Neural progenitor cell (in vitro differentiated cells): ENCODE results near the gene MIGA1. TPM values are rescaled to one million over a fixed set of nuclear protein-coding genes. Genes with fewer than 3 reads are reported as not detected.

ENCODE experiments used
- DNase-seq: peaks from one replicate; pipeline ENCODE4 v3.0.0-alpha.2; 2016; ENCODE audit warnings: low spot score
- H2AFZ ChIP-seq: fragments of 200-600 bp; sonication (generic); replicated peaks from 2 replicates; pipeline ENCODE4 v1.6.1; 2016; ENCODE audit warnings: antibody characterized with exemption
- H3F3A ChIP-seq: fragments of 200-600 bp; sonication (generic); 2 replicates; pipeline ENCODE4 v1.6.1; 2016; ENCODE audit warnings: antibody characterized with exemption, low read depth
- H3K27ac ChIP-seq: fragments of 200-600 bp; sonication (generic); 2 replicates; pipeline ENCODE4 v1.5.1; 2016; ENCODE audit warnings: mild to moderate bottlenecking
- H3K27me3 ChIP-seq: fragments of 200-600 bp; sonication (generic); 2 replicates; pipeline ENCODE4 v1.6.1; 2016; ENCODE audit warnings: mild to moderate bottlenecking, moderate library complexity
- H3K36me3 ChIP-seq: fragments of 200-600 bp; sonication (generic); 2 replicates; pipeline ENCODE4 v1.5.1; 2016
- H3K4me1 ChIP-seq: fragments of 200-600 bp; sonication (generic); 2 replicates; pipeline ENCODE4 v1.6.1; 2016; ENCODE audit warnings: mixed run types
- H3K4me2 ChIP-seq: fragments of 200-600 bp; sonication (generic); 2 replicates; pipeline ENCODE4 v1.6.1; 2016
- H3K4me3 ChIP-seq: fragments of 200-600 bp; sonication (generic); 2 replicates; pipeline ENCODE4 v1.5.1; 2016
- H3K79me2 ChIP-seq: fragments of 200-600 bp; sonication (generic); 2 replicates; pipeline ENCODE4 v1.6.1; 2016; ENCODE audit warnings: low read depth
- H3K9ac ChIP-seq: fragments of 200-600 bp; sonication (generic); 2 replicates; pipeline ENCODE4 v1.6.1; 2016
- H3K9me3 ChIP-seq: fragments of 200-600 bp; sonication (generic); 2 replicates; pipeline ENCODE4 v1.5.1; 2016; ENCODE audit warnings: low read depth
- H4K20me1 ChIP-seq: fragments of 200-600 bp; sonication (generic); 2 replicates; pipeline ENCODE4 v1.6.1; 2016; ENCODE audit warnings: low read depth
- H3K27ac Mint-ChIP-seq: 3 replicates; pipeline ENCODE4 v1.8.0; 2021; ENCODE audit warnings: mixed read lengths
- H3K27me3 Mint-ChIP-seq: 2 replicates; pipeline ENCODE4 v1.8.0; 2022; ENCODE audit warnings: low read depth, mild to moderate bottlenecking, inconsistent platforms, moderate library complexity, mixed read lengths; ENCODE audit not compliant: insufficient read depth
- H3K36me3 Mint-ChIP-seq: 3 replicates; pipeline ENCODE4 v1.8.0; 2021; ENCODE audit warnings: mixed read lengths
- H3K4me1 Mint-ChIP-seq: 3 replicates; pipeline ENCODE4 v1.8.0; 2021; ENCODE audit warnings: mixed read lengths
- H3K4me3 Mint-ChIP-seq: 3 replicates; pipeline ENCODE4 v1.8.0; 2021; ENCODE audit warnings: mild to moderate bottlenecking, moderate library complexity, mixed read lengths
- H3K9me3 Mint-ChIP-seq: 3 replicates; pipeline ENCODE4 v1.8.0; 2020; ENCODE audit warnings: mixed read lengths
- EZH2 ChIP-seq: fragments of 200-600 bp; sonication (generic); IDR thresholded peaks from 2 replicates; pipeline ENCODE4 v1.6.1; 2017; ENCODE audit warnings: antibody characterized with exemption, mild to moderate bottlenecking, moderate library complexity
- EZH2phosphoT487 ChIP-seq: fragments of 200-600 bp; sonication (generic); IDR thresholded peaks from 2 replicates; pipeline ENCODE4 v1.6.1; 2017; ENCODE audit warnings: antibody characterized with exemption
- total RNA-seq: library from RNA; depleted of rRNA; stranded (reverse); fragments of >200 nt; gene quantifications from 2 replicates; pipeline ENCODE4 v1.2.3, GENCODE V29; 2015; ENCODE audit warnings: low replicate concordance
- TF ChIP-seq, protein P1 (sequence below): fragments of 200-600 bp; sonication (generic); IDR thresholded peaks from 2 replicates; pipeline ENCODE4 v1.5.1; 2017; ENCODE audit warnings: antibody characterized with exemption, mild to moderate bottlenecking

The MIGA1 gene
- total RNA-seq, 1 donor from 2014 or later, result 12.6 TPM

DNA sequence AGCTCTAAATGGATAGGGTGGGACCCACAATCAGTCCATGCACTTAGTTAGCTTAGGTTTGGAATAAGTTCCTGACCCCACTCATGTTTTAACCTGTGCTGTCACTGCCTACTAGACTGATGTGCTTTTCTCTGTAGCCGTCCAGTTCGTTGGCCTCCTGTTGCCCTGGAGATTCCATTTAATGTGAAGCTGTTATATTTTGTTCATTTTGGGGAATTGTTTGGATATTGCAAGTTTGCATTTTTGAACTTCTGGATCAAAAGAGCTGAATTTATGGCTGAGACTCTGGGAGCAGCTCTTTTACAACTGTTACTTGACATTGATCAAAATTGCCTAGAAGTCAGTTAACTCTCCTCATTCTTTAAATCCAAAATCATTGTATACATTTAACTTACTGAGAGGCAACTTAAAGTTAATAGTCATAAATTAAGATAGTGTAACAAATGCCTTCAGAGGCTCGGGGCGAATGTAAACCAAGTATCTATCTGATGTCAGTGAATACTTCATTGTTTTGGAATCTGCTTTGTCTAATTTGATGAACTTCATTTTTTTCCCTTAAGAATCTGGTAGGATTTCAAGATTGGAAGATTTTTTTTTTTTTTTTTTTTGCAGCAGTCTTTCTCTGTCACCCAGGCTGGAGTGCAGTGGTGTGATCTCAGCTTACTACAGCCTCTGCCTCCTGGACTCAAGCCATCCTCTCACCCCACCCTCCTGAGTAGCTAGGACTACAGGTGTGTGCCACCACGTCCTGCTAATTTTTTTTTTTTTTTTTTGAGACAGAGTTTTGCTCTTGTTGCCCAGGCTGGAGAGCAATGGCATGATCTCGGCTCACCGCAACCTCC, 38.1 kb downstream of the MIGA1 start:
- Histone ChIP-seq H3K9me3 (no peaks in the 10 kb centered on the region), H3K4me2 (no peak overlapping the region), H3K27ac (no peak overlapping the region), H2AFZ (no peak overlapping the region), H3K4me1 (no peaks in the 10 kb centered on the region), H3K36me3 (peaks cover 4% of the 10 kb centered on the region), H3K9ac (no peak overlapping the region), H4K20me1 (no peaks in the 10 kb centered on the region), H3K4me3 (no peak overlapping the region), H3K27me3 (no peaks in the 10 kb centered on the region), H3F3A (no peaks in the 10 kb centered on the region), H3K79me2 (no peaks in the 10 kb centered on the region)
- Mint-ChIP-seq H3K4me1 (peaks cover 4% of the 10 kb centered on the region), H3K4me3 (no peak overlapping the region), H3K27ac (no peak overlapping the region), H3K9me3 (no peaks in the 10 kb centered on the region), H3K27me3 (no peaks in the 10 kb centered on the region), H3K36me3 (peaks cover 21% of the 10 kb centered on the region)
- TF ChIP-seq EZH2, result no peak
- TF ChIP-seq, protein P1, sequence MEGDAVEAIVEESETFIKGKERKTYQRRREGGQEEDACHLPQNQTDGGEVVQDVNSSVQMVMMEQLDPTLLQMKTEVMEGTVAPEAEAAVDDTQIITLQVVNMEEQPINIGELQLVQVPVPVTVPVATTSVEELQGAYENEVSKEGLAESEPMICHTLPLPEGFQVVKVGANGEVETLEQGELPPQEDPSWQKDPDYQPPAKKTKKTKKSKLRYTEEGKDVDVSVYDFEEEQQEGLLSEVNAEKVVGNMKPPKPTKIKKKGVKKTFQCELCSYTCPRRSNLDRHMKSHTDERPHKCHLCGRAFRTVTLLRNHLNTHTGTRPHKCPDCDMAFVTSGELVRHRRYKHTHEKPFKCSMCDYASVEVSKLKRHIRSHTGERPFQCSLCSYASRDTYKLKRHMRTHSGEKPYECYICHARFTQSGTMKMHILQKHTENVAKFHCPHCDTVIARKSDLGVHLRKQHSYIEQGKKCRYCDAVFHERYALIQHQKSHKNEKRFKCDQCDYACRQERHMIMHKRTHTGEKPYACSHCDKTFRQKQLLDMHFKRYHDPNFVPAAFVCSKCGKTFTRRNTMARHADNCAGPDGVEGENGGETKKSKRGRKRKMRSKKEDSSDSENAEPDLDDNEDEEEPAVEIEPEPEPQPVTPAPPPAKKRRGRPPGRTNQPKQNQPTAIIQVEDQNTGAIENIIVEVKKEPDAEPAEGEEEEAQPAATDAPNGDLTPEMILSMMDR, result no peak
- TF ChIP-seq EZH2phosphoT487, result no peak
- DNase-seq, result no peak

DNA sequence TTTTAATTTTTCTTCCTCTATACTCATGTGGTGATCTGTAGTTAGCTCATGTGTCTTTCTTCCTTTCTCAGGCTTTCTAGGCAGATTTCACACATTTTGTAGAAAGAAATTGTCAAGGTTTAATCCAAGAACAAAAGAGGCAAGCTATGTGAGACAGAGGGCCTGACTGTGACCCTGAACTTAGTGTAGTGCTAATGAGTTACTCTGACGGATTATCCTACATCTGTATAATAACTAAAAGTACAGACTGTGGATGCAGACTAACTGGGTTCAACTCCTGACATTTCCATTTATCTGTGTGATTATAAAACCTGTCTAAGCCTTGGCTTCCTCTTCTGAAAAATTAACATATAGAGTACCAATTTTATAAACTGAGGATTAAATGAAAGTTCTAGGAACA, 40.7 kb downstream of the MIGA1 start:
- H3K4me1 ChIP-seq, result no peaks in the 10 kb centered on the region
- H3K36me3 ChIP-seq, result peaks cover 4% of the 10 kb centered on the region
- TF ChIP-seq EZH2phosphoT487, result no peak
- TF ChIP-seq, protein P1, result no peak
- no peak for TF ChIP-seq EZH2
- no peaks in the 10 kb centered on the region for H4K20me1 ChIP-seq
- Mint-ChIP-seq H3K27ac (no peak overlapping the region), H3K9me3 (no peaks in the 10 kb centered on the region), H3K27me3 (no peaks in the 10 kb centered on the region), H3K4me3 (no peak overlapping the region), H3K4me1 (peaks cover 4% of the 10 kb centered on the region), H3K36me3 (peaks cover 15% of the 10 kb centered on the region)
- H3K9ac ChIP-seq, result no peak overlapping the region
- H2AFZ ChIP-seq, result no peak overlapping the region
- H3K9me3 ChIP-seq, result no peaks in the 10 kb centered on the region
- H3K4me2 ChIP-seq, result no peak overlapping the region
- no peak overlapping the region for H3K27ac ChIP-seq
- no peaks in the 10 kb centered on the region for H3K79me2 ChIP-seq
- H3K4me3 ChIP-seq, result no peak overlapping the region
- DNase-seq, result no peak
- no peaks in the 10 kb centered on the region for H3F3A ChIP-seq
- H3K27me3 ChIP-seq, result no peaks in the 10 kb centered on the region

DNA sequence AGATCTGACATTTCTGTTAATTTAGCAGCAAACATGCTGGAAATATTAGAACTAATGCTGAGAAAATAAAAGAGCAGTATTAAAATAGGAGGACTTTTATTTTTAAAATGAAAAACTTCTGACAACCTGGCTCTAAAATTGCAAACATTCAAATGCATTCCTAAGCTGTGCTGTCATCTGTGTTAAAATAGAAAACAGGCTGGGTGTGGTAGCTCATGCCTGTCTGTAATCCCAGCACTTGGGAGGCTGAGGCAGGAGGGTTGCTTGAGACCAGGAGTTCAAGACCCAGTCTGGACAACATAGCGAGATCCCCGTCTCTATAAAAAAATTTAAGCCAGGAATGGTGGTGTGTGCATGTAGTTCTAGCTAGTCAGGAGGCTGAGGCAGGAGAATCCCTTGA, 44.6 kb downstream of the MIGA1 start:
- H3K4me3 Mint-ChIP-seq, result no peak overlapping the region
- Histone ChIP-seq H3K9me3 (no peaks in the 10 kb centered on the region), H3K27ac (no peak overlapping the region), H3K4me1 (no peaks in the 10 kb centered on the region), H3K79me2 (no peaks in the 10 kb centered on the region), H3K4me2 (no peak overlapping the region), H3F3A (no peaks in the 10 kb centered on the region), H3K9ac (no peak overlapping the region), H3K36me3 (no peaks in the 10 kb centered on the region), H4K20me1 (no peaks in the 10 kb centered on the region), H2AFZ (no peak overlapping the region), H3K27me3 (no peaks in the 10 kb centered on the region), H3K4me3 (no peak overlapping the region)
- peaks cover 4% of the 10 kb centered on the region for H3K4me1 Mint-ChIP-seq
- no peak overlapping the region for H3K27ac Mint-ChIP-seq
- no peak for DNase-seq
- H3K9me3 Mint-ChIP-seq, result no peaks in the 10 kb centered on the region
- H3K27me3 Mint-ChIP-seq, result peaks cover 2% of the 10 kb centered on the region
- TF ChIP-seq EZH2phosphoT487 (no peak), EZH2 (no peak)
- H3K36me3 Mint-ChIP-seq, result peaks cover 10% of the 10 kb centered on the region

DNA sequence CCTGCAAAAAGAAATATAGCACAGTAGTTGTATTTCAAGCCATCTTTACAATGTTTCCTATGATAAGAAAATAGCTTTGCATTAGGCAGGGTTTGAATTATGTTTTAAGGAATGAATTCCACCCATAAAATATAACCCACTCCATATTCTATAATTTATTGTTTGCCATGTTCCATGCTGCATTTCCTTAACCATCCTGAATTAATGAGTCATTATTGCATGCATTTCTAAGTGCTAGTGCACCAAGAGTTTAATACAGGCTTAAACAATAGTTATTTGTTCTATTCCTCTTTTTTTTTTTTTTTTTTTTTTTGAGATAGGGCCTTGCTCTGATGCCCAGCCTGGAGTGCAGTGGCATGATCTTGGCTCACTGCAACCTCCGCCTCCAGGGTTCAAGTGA, 45.2 kb downstream of the MIGA1 start:
- Histone ChIP-seq H3K36me3 (no peaks in the 10 kb centered on the region), H3K9me3 (no peaks in the 10 kb centered on the region), H3K4me3 (no peak overlapping the region), H3K79me2 (no peaks in the 10 kb centered on the region), H3K9ac (no peak overlapping the region), H4K20me1 (no peaks in the 10 kb centered on the region), H3F3A (no peaks in the 10 kb centered on the region), H3K27ac (no peak overlapping the region), H3K4me1 (no peaks in the 10 kb centered on the region), H3K27me3 (no peaks in the 10 kb centered on the region), H3K4me2 (no peak overlapping the region), H2AFZ (no peak overlapping the region)
- no peaks in the 10 kb centered on the region for H3K9me3 Mint-ChIP-seq
- no peak for TF ChIP-seq EZH2phosphoT487
- TF ChIP-seq, protein P1, result no peak
- TF ChIP-seq EZH2, result no peak
- peaks cover 2% of the 10 kb centered on the region for H3K27me3 Mint-ChIP-seq
- peaks cover 4% of the 10 kb centered on the region for H3K4me1 Mint-ChIP-seq
- no peak overlapping the region for H3K4me3 Mint-ChIP-seq
- no peak for DNase-seq
- peaks cover 9% of the 10 kb centered on the region for H3K36me3 Mint-ChIP-seq
- H3K27ac Mint-ChIP-seq, result no peak overlapping the region
